Naive thymus-derived CD4-positive, alpha-beta T cell (primary cell): Measurements from ENCODE around the gene INCA1. TPM values are rescaled to one million over a fixed set of nuclear protein-coding genes. Genes with fewer than 3 reads are reported as not detected.

Source experiments
- ATAC-seq: fragments of 150-1000 bp; cut with Tn5 transposase; 2 replicates; pipeline ENCODE4 v1.10.0; 2021; ENCODE audit warnings: mild to moderate bottlenecking, moderate library complexity
- CTCF ChIA-PET: fragments of 350-600 bp; sonication (Branson Sonifier 250); formaldehyde crosslinking; loops from one replicate; lab custom pipeline; 2021; ENCODE audit warnings: antibody characterized with exemption; lab: Charles Lee
- POLR2A ChIA-PET: fragments of 350-600 bp; sonication (Branson Sonifier 250); formaldehyde crosslinking; loops from one replicate; lab custom pipeline; 2021; ENCODE audit warnings: antibody characterized with exemption, inconsistent platforms; lab: Charles Lee
- DNase-seq, 9 donors: peaks; one replicate each; pipeline versions ENCODE4 v3.0.0 to v3.0.0-alpha.2; 2020 to 2022; ENCODE audit warnings: mixed read lengths in 1 of 9
- H3K27ac ChIP-seq: one replicate; pipeline ENCODE4 v1.7.0; 2013; ENCODE audit warnings: mild to moderate bottlenecking, low read depth, low read length, moderate library complexity
- H3K27me3 ChIP-seq, 2 donors: one replicate each; pipeline ENCODE4 v1.7.0; 2013; ENCODE audit warnings: low read length in 2 of 2, mild to moderate bottlenecking in 2 of 2, moderate library complexity in 2 of 2; ENCODE audit not compliant: control insufficient read depth in 2 of 2, insufficient read depth in 2 of 2
- H3K36me3 ChIP-seq, 3 experiments: 1 replicate in 2 of 3; 2 replicates in 1 of 3; pipeline ENCODE4 v1.7.0; 2013; ENCODE audit warnings: low read length in 3 of 3, mild to moderate bottlenecking in 3 of 3, moderate library complexity in 1 of 3; ENCODE audit not compliant: insufficient read depth in 3 of 3, control insufficient read depth in 2 of 3
- H3K4me1 ChIP-seq, 2 donors: one replicate each; pipeline ENCODE4 v1.7.0; 2013; ENCODE audit warnings: low read length in 2 of 2, mild to moderate bottlenecking in 2 of 2, moderate library complexity in 1 of 2; ENCODE audit not compliant: control insufficient read depth in 2 of 2, insufficient read depth in 2 of 2
- H3K4me3 ChIP-seq: 2 replicates; pipeline ENCODE4 v1.7.0; 2013; ENCODE audit warnings: mild to moderate bottlenecking, low read length
- H3K9me3 ChIP-seq, 3 experiments: 1 replicate in 2 of 3; 2 replicates in 1 of 3; pipeline ENCODE4 v1.7.0; 2013; ENCODE audit warnings: low read length in 3 of 3; ENCODE audit not compliant: control insufficient read depth in 2 of 3
- H3K27ac Mint-ChIP-seq, 9 donors: one replicate each; pipeline ENCODE4 v1.8.0; 2020 to 2022; ENCODE audit warnings: mixed read lengths in 9 of 9, mild to moderate bottlenecking in 8 of 9, moderate library complexity in 5 of 9, inconsistent platforms in 2 of 9
- H3K27me3 Mint-ChIP-seq, 5 donors: one replicate each; pipeline ENCODE4 v1.8.0; 2021 to 2022; ENCODE audit warnings: mixed read lengths in 5 of 5, mild to moderate bottlenecking in 1 of 5
- H3K36me3 Mint-ChIP-seq, 5 donors: one replicate each; pipeline ENCODE4 v1.8.0; 2020 to 2022; ENCODE audit warnings: mixed read lengths in 5 of 5, mild to moderate bottlenecking in 3 of 5, inconsistent platforms in 1 of 5
- H3K4me1 Mint-ChIP-seq, 7 donors: one replicate each; pipeline ENCODE4 v1.8.0; 2020 to 2022; ENCODE audit warnings: mixed read lengths in 7 of 7, mild to moderate bottlenecking in 3 of 7, inconsistent platforms in 1 of 7
- H3K4me3 Mint-ChIP-seq, 10 donors: one replicate each; pipeline ENCODE4 v1.8.0; 2020 to 2022; ENCODE audit warnings: mild to moderate bottlenecking in 10 of 10, mixed read lengths in 10 of 10, moderate library complexity in 6 of 10, inconsistent platforms in 2 of 10
- H3K9me3 Mint-ChIP-seq, 11 donors: one replicate each; pipeline ENCODE4 v1.8.0; 2020 to 2022; ENCODE audit warnings: mixed read lengths in 11 of 11, mild to moderate bottlenecking in 4 of 11, inconsistent platforms in 1 of 11, moderate library complexity in 1 of 11
- intact Hi-C, 2 donors: fragments of 100-400 bp; cut with micrococcal nuclease; formaldehyde crosslinking; loops; one replicate each; pipeline ENCODE4 v1.15.1; 2023
- polyA plus RNA-seq, 2 donors: library from polyadenylated mRNA; unstranded; fragments of 300-500 nt; fragmentation: Illumina TruSeq; gene quantifications; one replicate each; pipeline ENCODE4 v1.2.3, GENCODE V29; 2021
- total RNA-seq, 6 experiments: library from RNA in 5 of 6; stranded (reverse) in 5 of 6; gene quantifications; 1 replicate in 5 of 6; 2 replicates in 1 of 6; pipeline ENCODE4 v1.2.3 and lab custom pipeline; 2021 to 2026

Gene INCA1
- total and polyA plus RNA-seq, 7 experiments from 2014 or later = 0.38 to 0.42 (median 0.41) TPM; not detected in 3

DNA sequence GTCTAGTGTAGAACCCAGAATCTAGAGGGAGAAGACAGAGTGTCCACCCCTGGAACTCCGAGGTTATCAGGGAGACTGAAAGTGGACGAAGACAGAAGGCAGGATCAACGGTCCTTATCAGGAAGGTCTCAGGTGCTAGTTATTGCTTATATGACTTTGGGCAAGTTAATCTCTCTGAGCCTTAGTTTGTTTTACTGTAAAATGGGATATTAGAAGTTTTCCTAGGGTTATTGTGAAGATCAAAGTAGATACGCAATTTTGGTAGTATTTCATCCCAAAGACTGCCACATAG lies 56.1 kb downstream of the INCA1 start:
- Mint-ChIP-seq H3K27me3 (peaks cover 0 to 2% (median 0%) of the 10 kb centered on the region in 5 donors), H3K36me3 (peaks cover 0 to 56% (median 33%) of the 10 kb centered on the region in 5 donors), H3K4me3 (peak overlapping the region; percentile 92 to 100 (median 98)), H3K4me1 (peaks cover 60 to 84% (median 78%) of the 10 kb centered on the region in 7 donors), H3K27ac (peak overlapping the region; percentile 89 to 98 (median 95)), H3K9me3 (peaks cover 0 to 2% (median 0%) of the 10 kb centered on the region in 11 donors)
- H3K4me3 ChIP-seq = peak overlapping the region; percentile 89
- H3K27ac ChIP-seq = peak overlapping the region; percentile 89
- peaks cover 59 to 60% of the 10 kb centered on the region in 2 donors for H3K4me1 ChIP-seq
- ATAC-seq (no peak), DNase-seq (no peak)
- intact Hi-C loops = loop anchor here (2.0 to 10.0 kb wide), 5 partner anchors 32 to 1714 kb away; partner anchors contain the start of genes ZNF594 (in 2 of the 2), ARRB2 (in 1 of the 2), C17orf100 (in 1 of the 2) and INCA1 (in 1 of the 2)
- no peaks in the 10 kb centered on the region for H3K27me3 ChIP-seq
- CTCF ChIA-PET = no interaction called here
- H3K36me3 ChIP-seq = peaks cover 9 to 63% (median 21%) of the 10 kb centered on the region in 3 experiments
- H3K9me3 ChIP-seq = no peaks in the 10 kb centered on the region
- POLR2A ChIA-PET = interaction anchor here (1.8 to 4.9 kb wide), 8 partner anchors 10 to 230 kb away, joined by 7 to 135 read pairs (median 21); partner anchors contain the start of genes ARRB2, C17orf107, CHRNE and ENO3

DNA sequence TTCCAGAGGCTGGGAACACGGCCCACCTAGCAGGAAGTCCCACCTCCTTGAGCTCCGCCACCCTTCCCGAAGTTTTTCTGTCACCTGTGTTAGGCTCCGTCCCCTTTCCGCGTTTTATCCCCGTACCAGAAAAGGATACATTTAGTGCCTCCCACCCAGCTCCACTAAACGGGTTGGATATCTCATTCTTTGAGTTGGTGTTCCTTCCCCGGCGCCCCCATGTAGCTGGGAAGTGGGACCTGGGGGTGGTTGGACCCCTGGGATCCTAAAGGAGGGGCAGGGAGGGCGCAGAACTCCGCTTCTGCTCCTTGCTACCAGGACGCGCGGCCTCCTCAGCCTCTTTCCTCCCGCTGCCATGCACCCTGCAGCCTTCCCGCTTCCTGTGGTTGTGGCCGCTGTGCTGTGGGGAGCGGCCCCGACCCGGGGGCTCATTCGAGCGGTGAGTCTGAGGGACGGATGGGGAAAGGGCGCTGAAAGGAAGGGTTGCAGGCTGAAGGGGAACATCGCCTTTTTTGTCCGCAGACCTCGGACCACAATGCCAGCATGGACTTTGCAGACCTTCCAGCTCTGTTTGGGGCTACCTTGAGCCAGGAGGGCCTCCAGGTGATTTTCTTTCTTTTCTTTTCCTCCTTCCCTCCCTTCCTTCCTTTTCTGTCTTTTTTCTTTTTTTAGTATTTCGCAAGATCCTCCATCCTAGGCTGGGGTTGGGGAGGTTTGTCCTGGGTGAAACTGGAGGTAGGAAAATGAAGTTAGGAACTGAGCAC lies 56.6 kb downstream of the INCA1 start:
- POLR2A ChIA-PET = interaction anchor here (0.7 to 4.9 kb wide), 25 partner anchors 10 to 798 kb away, joined by 3 to 135 read pairs (median 5); partner anchors contain the start of genes ARRB2, C17orf107, CAMTA2 and CHRNE
- peaks cover 0 to 56% (median 31%) of the 10 kb centered on the region in 5 donors for H3K36me3 Mint-ChIP-seq
- H3K27ac ChIP-seq = peak overlapping the region; percentile 89
- H3K27ac Mint-ChIP-seq = peak overlapping the region; percentile 89 to 98 (median 95)
- peak overlapping the region; percentile 89 for H3K4me3 ChIP-seq
- intact Hi-C loops = loop anchor here (1.0 to 10.0 kb wide), 13 partner anchors 8 to 1714 kb away; partner anchors contain the start of genes ARRB2 (in 2 of the 2), CAMTA2 (in 2 of the 2), INCA1 (in 2 of the 2) and KIF1C (in 2 of the 2)
- no peaks in the 10 kb centered on the region for H3K27me3 ChIP-seq
- H3K4me1 ChIP-seq = peaks cover 54 to 55% of the 10 kb centered on the region in 2 donors
- H3K4me1 Mint-ChIP-seq = peaks cover 59 to 84% (median 73%) of the 10 kb centered on the region in 7 donors
- ATAC-seq (no peak), DNase-seq (peak in 3 of 9 donors; percentile 34 to 57 (median 39))
- H3K27me3 Mint-ChIP-seq = peaks cover 0 to 2% (median 0%) of the 10 kb centered on the region in 5 donors
- H3K4me3 Mint-ChIP-seq = peak overlapping the region; percentile 92 to 100 (median 98)
- peaks cover 0 to 1% (median 0%) of the 10 kb centered on the region in 11 donors for H3K9me3 Mint-ChIP-seq
- CTCF ChIA-PET = interaction anchor here (0.7 to 1.9 kb wide), 8 partner anchors 8 to 151 kb away, joined by 3 to 10 read pairs (median 4); partner anchors contain the start of genes PFN1 and SPAG7
- no peaks in the 10 kb centered on the region for H3K9me3 ChIP-seq
- H3K36me3 ChIP-seq = peaks cover 7 to 59% (median 21%) of the 10 kb centered on the region in 3 experiments

DNA sequence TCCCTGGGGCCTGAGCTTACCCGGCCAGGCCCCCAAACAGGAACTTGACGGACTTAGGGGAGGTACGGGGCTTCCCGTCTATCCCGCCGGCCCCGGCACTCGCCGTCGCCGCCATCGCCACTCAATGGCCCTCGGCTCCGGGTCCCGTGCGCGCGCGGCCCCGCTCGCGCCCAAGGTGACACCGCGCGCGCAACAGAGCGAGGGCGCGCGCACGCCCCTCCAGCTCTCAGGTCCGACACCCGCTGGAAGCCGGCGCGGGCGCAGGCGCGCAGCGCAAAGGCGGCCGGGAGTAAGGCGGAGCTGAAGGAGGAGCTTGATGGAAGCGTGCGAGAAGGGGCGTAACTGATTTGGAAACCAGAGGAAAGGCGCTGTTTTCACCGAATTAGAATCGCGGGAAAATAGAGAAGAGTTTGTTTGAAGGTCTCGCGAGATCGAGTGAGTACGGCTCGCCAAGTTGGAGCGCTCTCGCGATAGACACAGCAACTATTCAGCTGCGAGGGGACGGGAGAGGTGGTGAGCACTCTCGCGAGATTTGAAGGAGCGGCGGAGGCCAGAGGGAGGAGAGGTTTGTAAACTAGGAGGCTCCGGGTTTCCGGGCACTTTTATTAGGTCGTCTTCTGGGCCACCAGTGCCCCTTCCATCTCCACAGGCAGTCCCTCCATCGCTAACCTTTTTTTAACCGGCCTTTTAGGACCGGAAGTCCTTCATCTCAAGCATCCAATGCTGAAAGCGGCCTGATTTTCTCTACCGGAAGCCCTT lies 57.3 kb downstream of the INCA1 start, which contains the start of the genes RNF167 and SLC25A11:
RNF167 (plus strand) TSS at position 473 of the 759 bp plus-strand sequence. CDS start 642 bp downstream, outside the sequence.
SLC25A11 (minus strand) TSS at position 251 of the 759 bp plus-strand sequence; CDS start at position 115, 136 bp downstream.
- H3K4me3 Mint-ChIP-seq = peak within 1 kb of the TSS; percentile 92 to 100 (median 98)
- ChIA-PET CTCF (interaction anchor here (0.7 to 1.9 kb wide), 9 partner anchors 9 to 150 kb away, joined by 3 to 10 read pairs (median 4); partner anchors contain the start of genes PFN1 and SPAG7), POLR2A (interaction anchor here (0.6 to 4.9 kb wide), 31 partner anchors 9 to 797 kb away, joined by 3 to 135 read pairs (median 4); partner anchors contain the start of genes ARRB2, C17orf107, CAMTA2 and CHRNE)
- peaks cover 0 to 1% (median 0%) of the 10 kb centered on the region in 11 donors for H3K9me3 Mint-ChIP-seq
- no peaks in the 10 kb centered on the region for H3K27me3 Mint-ChIP-seq
- H3K36me3 Mint-ChIP-seq = peaks cover 0 to 48% (median 23%) of the 10 kb centered on the region in 5 donors
- DNase-seq (peak; percentile 86 to 99 (median 98)), ATAC-seq (peak; percentile 94)
- peak within 1 kb of the TSS; percentile 89 for H3K4me3 ChIP-seq
- H3K27me3 ChIP-seq = no peaks in the 10 kb centered on the region
- H3K9me3 ChIP-seq = no peaks in the 10 kb centered on the region
- peaks cover 46 to 47% of the 10 kb centered on the region in 2 donors for H3K4me1 ChIP-seq
- intact Hi-C loops = loop anchor here (1.0 to 10.0 kb wide), 13 partner anchors 8 to 1715 kb away; partner anchors contain the start of genes ARRB2 (in 2 of the 2), CAMTA2 (in 2 of the 2), INCA1 (in 2 of the 2) and KIF1C (in 2 of the 2)
- peaks cover 52 to 77% (median 65%) of the 10 kb centered on the region in 7 donors for H3K4me1 Mint-ChIP-seq
- H3K27ac ChIP-seq = peak within 1 kb of the TSS; percentile 89
- H3K36me3 ChIP-seq = peaks cover 2 to 51% (median 16%) of the 10 kb centered on the region in 3 experiments
- H3K27ac Mint-ChIP-seq = peak within 1 kb of the TSS; percentile 89 to 98 (median 95)

DNA sequence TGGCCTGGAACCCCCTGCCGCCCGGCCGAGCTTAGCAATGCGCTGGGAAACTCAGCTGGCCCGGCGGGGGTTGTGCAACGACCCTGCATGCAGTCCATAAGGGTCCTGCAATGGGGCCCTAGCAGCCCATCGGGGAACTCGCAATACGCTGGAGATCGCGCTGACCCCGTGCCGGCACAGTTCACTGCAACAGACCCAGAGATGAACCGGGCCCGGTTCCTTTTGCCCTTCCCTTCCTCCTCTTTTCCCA lies 57.9 kb downstream of the INCA1 start:
- peak in 1 of 9 donors; percentile 20 for DNase-seq
- peak overlapping the region; percentile 92 to 100 (median 98) for H3K4me3 Mint-ChIP-seq
- H3K36me3 Mint-ChIP-seq = peaks cover 0 to 43% (median 23%) of the 10 kb centered on the region in 5 donors

DNA sequence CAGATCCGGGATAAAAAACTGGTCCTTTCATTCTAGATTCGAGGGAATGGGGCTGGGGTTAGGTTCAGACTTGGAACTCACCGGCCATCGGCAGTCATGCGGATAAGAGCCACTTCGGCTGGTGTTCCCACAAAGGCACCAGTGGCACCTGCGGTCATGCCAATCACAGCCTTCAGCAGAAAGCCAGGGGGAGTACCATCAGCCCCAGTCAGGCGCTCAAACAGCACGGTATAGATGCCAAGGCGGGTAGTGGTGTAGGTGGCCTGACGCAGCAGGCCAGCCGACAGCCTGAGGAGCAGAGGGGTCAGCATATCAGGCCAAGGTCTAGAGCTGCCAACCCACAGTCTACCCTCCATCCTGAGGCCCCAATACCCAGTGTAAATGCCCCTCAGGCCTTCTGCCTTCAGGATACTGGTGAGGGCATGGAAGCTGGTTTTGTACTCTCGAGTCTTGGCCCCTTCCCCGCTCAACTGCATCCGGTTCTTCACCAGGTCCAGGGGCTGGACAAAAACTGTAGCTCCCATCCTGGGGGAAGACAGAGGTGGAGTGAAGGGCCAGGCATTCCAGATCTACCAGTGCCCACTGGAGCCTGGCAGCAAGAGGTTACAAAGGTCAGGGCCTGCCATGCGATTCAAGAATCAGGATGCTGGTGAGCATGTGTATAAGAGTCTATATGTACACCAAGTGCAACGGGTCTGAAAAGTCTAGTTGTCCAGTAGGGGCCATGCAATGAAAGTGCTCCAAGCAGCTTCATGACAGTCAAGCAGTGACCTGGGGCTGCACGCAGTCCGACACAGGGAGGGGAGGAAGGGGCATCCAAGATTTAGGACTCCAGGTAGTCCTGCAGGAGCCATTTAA lies 58.4 kb downstream of the INCA1 start:
- DNase-seq = no peak

More for the DNA sequence above, 57.9 kb downstream of the INCA1 start:
- H3K36me3 ChIP-seq = peaks cover 0 to 46% (median 16%) of the 10 kb centered on the region in 3 experiments
- peak overlapping the region; percentile 89 for H3K4me3 ChIP-seq
- H3K4me1 ChIP-seq = peaks cover 43 to 44% of the 10 kb centered on the region in 2 donors
- H3K27me3 ChIP-seq = no peaks in the 10 kb centered on the region
- H3K27ac ChIP-seq = peak overlapping the region; percentile 89
- ChIA-PET POLR2A (interaction anchor here (0.6 to 4.9 kb wide), 28 partner anchors 8 to 384 kb away, joined by 3 to 135 read pairs (median 4); partner anchors contain the start of genes ARRB2, C17orf107, CAMTA2 and CHRNE), CTCF (interaction anchor here (0.8 to 1.9 kb wide), 8 partner anchors 9 to 149 kb away, joined by 3 to 10 read pairs (median 4); partner anchors contain the start of gene PFN1)
- no peak for ATAC-seq
- peaks cover 0 to 1% (median 0%) of the 10 kb centered on the region in 11 donors for H3K9me3 Mint-ChIP-seq
- H3K27ac Mint-ChIP-seq = peak overlapping the region; percentile 88 to 98 (median 92)
- intact Hi-C loops = no loop called here
- H3K9me3 ChIP-seq = no peaks in the 10 kb centered on the region
- peaks cover 49 to 75% (median 63%) of the 10 kb centered on the region in 7 donors for H3K4me1 Mint-ChIP-seq
- H3K27me3 Mint-ChIP-seq = no peaks in the 10 kb centered on the region

More for the DNA sequence above, 58.4 kb downstream of the INCA1 start:
- Histone ChIP-seq H3K9me3 (no peaks in the 10 kb centered on the region), H3K36me3 (peaks cover 0 to 46% (median 16%) of the 10 kb centered on the region in 3 experiments), H3K4me1 (peaks cover 43 to 44% of the 10 kb centered on the region in 2 donors), H3K27me3 (no peaks in the 10 kb centered on the region), H3K27ac (peak overlapping the region; percentile 89), H3K4me3 (peak overlapping the region; percentile 89)
- ChIA-PET CTCF (interaction anchor here (1.0 to 1.9 kb wide), 6 partner anchors 10 to 41 kb away, joined by 3 to 10 read pairs (median 4); partner anchors contain the start of gene PFN1), POLR2A (interaction anchor here (0.6 to 4.9 kb wide), 17 partner anchors 12 to 236 kb away, joined by 3 to 135 read pairs (median 8); partner anchors contain the start of genes ARRB2, C17orf107, CHRNE and ENO3)
- Mint-ChIP-seq H3K36me3 (peaks cover 0 to 37% (median 23%) of the 10 kb centered on the region in 5 donors), H3K9me3 (peaks cover 0 to 1% (median 0%) of the 10 kb centered on the region in 11 donors), H3K27ac (peak overlapping the region; percentile 88 to 98 (median 92)), H3K4me3 (peak overlapping the region; percentile 92 to 100 (median 98)), H3K4me1 (peaks cover 49 to 75% (median 63%) of the 10 kb centered on the region in 7 donors), H3K27me3 (peaks cover 0 to 3% (median 0%) of the 10 kb centered on the region in 5 donors)
- intact Hi-C loops = no loop called here
- no peak for ATAC-seq
